Activated CD4-positive, alpha-beta T cell treated with anti-CD3 and anti-CD28 coated beads, Interleukin-2, amount 50 U/mL, for 24 hours (primary cell): Measurements from ENCODE around the gene GLYAT.
A peak's percentile ranks its signal among the peaks of the same experiment; 100 is the strongest.
"Not testable (repeated sequence)": the region's sequence is repeated elsewhere in the genome, so short reads cannot be mapped to it uniquely, and the experiment has no call there.

ENCODE experiments used
- DNase-seq, 2 donors: peaks; one replicate each; pipeline ENCODE4 v3.0.0-alpha.2; 2020; ENCODE audit warnings: low read depth in 1 of 2, low spot score in 1 of 2

The GLYAT gene

GRCh38 chr11:58685973-58686722, 45.6 kb downstream of the GLYAT start:
- DNase-seq: no peak

DNA sequence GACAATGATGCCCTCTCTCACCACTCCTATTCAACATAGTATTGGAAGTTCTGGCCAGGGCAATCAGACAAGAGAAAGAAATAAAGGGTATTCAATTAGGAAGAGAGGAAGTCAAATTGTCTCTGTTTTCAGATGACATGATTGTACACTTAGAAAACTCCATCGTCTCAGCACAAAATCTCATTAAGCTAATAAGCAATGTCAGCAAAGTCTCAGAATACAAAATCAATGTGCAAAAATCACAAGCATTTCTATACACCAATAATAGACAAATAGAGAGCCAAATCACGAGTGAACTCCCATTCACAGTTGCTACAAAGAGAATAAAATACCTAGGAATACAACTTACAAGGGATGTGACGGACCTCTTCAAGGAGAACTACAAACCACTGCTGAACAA, 49.1 kb downstream of the GLYAT start:
- not testable (repeated sequence) for DNase-seq

GRCh38 chr11:58677536-58677935, 54.2 kb downstream of the GLYAT start:
- not testable (repeated sequence) for DNase-seq

DNA sequence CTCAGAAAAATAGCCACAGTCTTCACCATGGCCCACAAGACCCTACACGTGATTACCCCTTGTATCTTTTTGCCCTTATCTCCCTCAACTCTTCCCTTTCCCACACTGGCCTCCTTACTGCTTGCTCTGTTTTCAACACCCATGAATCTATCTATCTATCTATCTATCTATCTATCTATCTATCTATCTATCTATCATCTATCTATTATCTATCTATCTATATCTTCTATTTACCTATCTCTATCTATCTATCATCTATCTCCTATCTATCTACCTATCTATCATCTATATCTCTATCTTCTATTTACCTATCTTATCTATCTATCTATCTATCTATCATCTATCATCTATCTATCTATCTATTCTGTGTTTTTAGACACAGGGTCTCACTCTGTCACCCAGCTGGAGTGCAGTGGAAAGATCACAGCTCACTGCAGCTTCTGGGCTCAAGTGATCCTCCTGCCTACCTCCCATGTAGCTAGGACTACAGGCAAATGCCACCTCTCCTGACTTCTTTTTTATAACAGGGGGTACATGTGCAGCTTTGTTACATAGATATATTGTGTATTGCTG, 55.1 kb downstream of the GLYAT start:
- no peak for DNase-seq

DNA sequence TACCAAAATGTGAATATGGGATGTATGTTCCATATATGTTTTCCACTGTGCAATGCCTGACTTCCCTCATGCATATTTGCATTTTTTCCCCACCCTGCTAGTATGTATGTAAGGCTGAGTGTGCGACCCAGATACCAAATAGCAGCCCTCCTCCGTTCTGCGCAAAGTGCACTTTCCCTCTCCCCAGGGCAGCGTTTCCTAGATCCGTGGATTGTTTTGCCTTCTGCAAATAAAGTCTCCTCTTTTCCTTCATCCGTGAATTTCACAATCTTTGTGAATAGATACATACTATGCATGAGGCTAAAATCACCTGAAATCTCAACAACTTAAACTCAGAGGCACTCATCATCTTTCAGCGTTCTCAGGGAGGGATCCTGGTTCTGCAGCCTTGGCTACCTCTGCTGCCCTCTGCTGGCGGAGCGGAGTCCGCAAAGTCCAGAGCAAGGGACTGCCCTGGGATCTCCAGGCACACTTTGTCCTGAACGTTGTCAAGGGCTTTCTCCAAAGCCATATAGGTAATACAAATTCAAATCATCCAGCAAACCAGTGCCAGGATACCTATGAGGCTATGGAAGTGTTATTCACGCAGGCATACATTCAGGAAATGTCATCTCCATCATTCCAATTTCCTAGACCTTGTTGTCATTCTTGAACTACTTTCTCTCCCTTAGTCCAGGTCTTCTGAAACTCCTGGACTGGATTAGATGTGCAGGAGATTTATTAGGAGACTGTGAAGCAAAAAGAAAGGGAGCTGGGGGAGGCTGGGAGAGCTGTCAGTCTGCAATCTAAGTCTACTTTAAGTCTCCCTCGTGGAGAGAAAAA, 56.2 kb downstream of the GLYAT start:
- peak; percentile 63 to 67 for DNase-seq

GRCh38 chr11:58674609-58675008, 57.1 kb downstream of the GLYAT start:
- DNase-seq: no peak

DNA sequence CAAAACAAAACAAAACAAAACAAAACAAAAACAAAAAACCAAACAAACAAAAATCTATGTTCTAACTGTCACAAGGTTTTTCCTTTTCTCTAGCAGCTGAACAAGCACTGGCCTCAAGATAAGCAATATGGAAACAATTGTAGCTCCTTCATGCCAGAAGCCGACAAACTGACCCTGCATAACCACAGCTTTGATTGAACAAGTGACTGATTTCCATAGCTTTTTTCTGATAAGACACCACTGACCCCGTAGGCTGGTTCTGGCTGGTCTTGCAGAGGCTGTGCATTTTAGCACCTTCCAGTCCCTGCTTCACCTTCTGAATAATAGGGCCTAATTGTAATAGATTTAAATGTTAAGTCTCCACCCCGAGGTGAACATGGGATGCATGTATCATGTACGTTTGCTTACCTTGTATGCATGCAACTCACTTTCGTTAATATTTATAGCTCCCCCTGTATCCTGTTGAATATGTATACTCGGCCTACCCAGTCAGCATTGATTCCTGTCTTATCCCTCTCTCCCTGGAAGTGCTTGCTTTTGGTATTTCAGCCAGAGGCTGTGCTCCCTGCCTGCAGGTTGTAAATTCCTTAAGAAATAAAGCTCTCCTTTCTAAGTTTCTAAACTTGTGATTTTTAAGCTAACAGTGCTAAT, 59.6 kb downstream of the GLYAT start:
- no peak for DNase-seq

- DNase-seq: no peak
These were observed 71.7 kb downstream of the GLYAT start for GRCh38 chr11:58659910-58660570.

DNA sequence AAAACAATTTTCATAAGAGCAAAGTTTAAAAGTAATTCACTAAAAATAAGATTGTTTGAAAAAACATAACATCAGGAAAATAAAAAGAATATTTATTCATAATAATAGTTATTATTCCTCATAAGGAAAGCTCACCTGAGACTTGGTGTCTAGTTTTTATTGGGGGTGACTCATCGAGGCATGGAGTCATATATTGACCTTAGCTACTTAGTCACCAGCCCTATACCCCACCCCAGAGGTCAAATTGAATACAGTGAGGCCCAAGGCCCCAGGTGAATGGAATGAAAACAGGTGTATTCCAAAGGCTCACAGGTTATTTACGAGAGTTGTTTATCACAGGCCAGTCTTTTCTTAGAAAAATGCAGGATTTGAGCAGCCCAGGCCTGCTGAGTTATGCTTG, 72.3 kb downstream of the GLYAT start:
- DNase-seq: no peak
